HepG2 (cell line): ENCODE results near the gene ACAN. TPM values are rescaled to one million over a fixed set of nuclear protein-coding genes. Genes with fewer than 3 reads are reported as not detected.
A peak's percentile ranks its signal among the peaks of the same experiment; 100 is the strongest.

ENCODE experiments used
- ATAC-seq: fragments of 200-7000 bp; cut with Tn5 transposase; 3 replicates; pipeline ENCODE4 v1.9.1; 2020; ENCODE audit warnings: mild to moderate bottlenecking, moderate library complexity
- BruUV-seq: library from RNA; stranded (reverse); fragments of 400-500 nt; replicated peaks from 2 replicates; lab custom pipeline; 2021; lab: Mats Ljungman, UMichigan
- CTCF ChIA-PET: fragments of 300-600 bp; formaldehyde crosslinking; extraction: SDS; loops from one replicate; lab custom pipeline; 2021; ENCODE audit warnings: low total read pairs, inconsistent platforms, low intra/inter-chr PET ratio; lab: Yijun Ruan, JAX
- POLR2A ChIA-PET: fragments of 350-600 bp; sonication (Branson Sonifier 250); formaldehyde crosslinking; loops from one replicate; lab custom pipeline; 2020; ENCODE audit warnings: antibody characterized with exemption, inconsistent platforms; lab: Yijun Ruan, JAX
- DNase-seq: peaks from one replicate; pipeline ENCODE4 v3.0.0-alpha.2; 2015; ENCODE audit warnings: low spot score
- FAIRE-seq: peaks from 3 replicates; lab custom pipeline; 2011; peaks lifted over from hg19 to GRCh38; lab: Jason Lieb, UNC
- H2AFZ ChIP-seq: one replicate; pipeline ENCODE4 v1.6.1; 2011; ENCODE audit warnings: low read length, inconsistent platforms
- H3K27ac ChIP-seq: fragments of 300-600 bp; 3 replicates; pipeline ENCODE4 v1.8.0; 2011; ENCODE audit warnings: mixed run types, mild to moderate bottlenecking, mixed read lengths, low read length, inconsistent platforms; ENCODE audit not compliant: insufficient read depth; ENCODE audit errors: extremely low read length
- H3K27me3 ChIP-seq, 2 experiments: fragments of 200-600 bp in 1 of 2; 2 replicates in 1 of 2; 3 replicates in 1 of 2; pipeline versions ENCODE4 v1.6.0 to v1.8.0; 2011; ENCODE audit warnings: low read length in 2 of 2, mild to moderate bottlenecking in 2 of 2, moderate library complexity in 2 of 2, inconsistent platforms in 1 of 2; ENCODE audit not compliant: insufficient read depth in 2 of 2, control insufficient read depth in 1 of 2
- H3K36me3 ChIP-seq, 2 experiments: fragments of 200-600 bp in 1 of 2; replicated peaks in 1 of 2; 2 replicates in 1 of 2; 3 replicates in 1 of 2; pipeline versions ENCODE4 v1.5.1 to v1.8.0; 2011; ENCODE audit warnings: low read length in 2 of 2, inconsistent platforms in 1 of 2; ENCODE audit not compliant: insufficient read depth in 2 of 2, control insufficient read depth in 1 of 2
- H3K4me1 ChIP-seq: 2 replicates; pipeline ENCODE4 v1.5.1; 2012; ENCODE audit warnings: low read length, inconsistent platforms; ENCODE audit not compliant: insufficient read depth
- H3K4me2 ChIP-seq: 2 replicates; pipeline ENCODE4 v1.6.0; 2011; ENCODE audit warnings: low read depth, low read length, inconsistent platforms
- H3K4me3 ChIP-seq, 3 experiments: fragments of 200-600 bp in 1 of 3; sonication (generic), shearing (Covaris generic) in 1 of 3; replicated peaks in 1 of 3; 2 replicates each; pipeline ENCODE4 v1.5.1; 2011 to 2016; ENCODE audit warnings: low read length in 3 of 3, inconsistent platforms in 2 of 3, low read depth in 2 of 3, mild to moderate bottlenecking in 2 of 3, control low read depth in 1 of 3, mixed read lengths in 1 of 3; ENCODE audit not compliant: insufficient read depth in 1 of 3
- H3K79me2 ChIP-seq: one replicate; pipeline ENCODE4 v1.6.1; 2011; ENCODE audit warnings: low read length, inconsistent platforms; ENCODE audit not compliant: insufficient read depth
- H3K9ac ChIP-seq: 2 replicates; pipeline ENCODE4 v1.6.0; 2011; ENCODE audit warnings: mild to moderate bottlenecking, low read depth, low read length, inconsistent platforms; ENCODE audit not compliant: insufficient read depth
- H3K9me3 ChIP-seq: 2 replicates; pipeline ENCODE4 v1.5.1; 2012; ENCODE audit warnings: mild to moderate bottlenecking, low read length
- H4K20me1 ChIP-seq: 2 replicates; pipeline ENCODE4 v1.6.0; 2011; ENCODE audit warnings: inconsistent platforms, mild to moderate bottlenecking, low read length, moderate library complexity; ENCODE audit not compliant: insufficient read depth
- PPARG ChIP-seq: conservative IDR thresholded peaks from 2 replicates; pipeline ENCODE4 v1.6.1; 2016; ENCODE audit warnings: missing biosample characterization, missing genetic modification reagents
- ZBTB8A ChIP-seq: sonication (generic); formaldehyde crosslinking; IDR thresholded peaks from 2 replicates; pipeline ENCODE4 v1.4.0; 2020; ENCODE audit warnings: mild to moderate bottlenecking, low read depth, missing genetic modification reagents, borderline replicate concordance
- ZNF354B ChIP-seq: sonication (generic); formaldehyde crosslinking; IDR thresholded peaks from 2 replicates; pipeline ENCODE4 v1.8.0; 2022; ENCODE audit warnings: mild to moderate bottlenecking, missing genetic modification reagents
- ZNF674 ChIP-seq: sonication (generic); formaldehyde crosslinking; IDR thresholded peaks from 2 replicates; pipeline ENCODE4 v1.5.0; 2020; ENCODE audit warnings: low read depth, mild to moderate bottlenecking, missing genetic modification reagents
- ZNF713 ChIP-seq: sonication (generic); formaldehyde crosslinking; IDR thresholded peaks from 2 replicates; pipeline ENCODE4 v1.4.0; 2020; ENCODE audit warnings: mild to moderate bottlenecking, missing genetic modification reagents
- WGBS: methylation state at CpG from one replicate; pipeline ENCODE4 v1.1.6; 2017; ENCODE audit warnings: low lambda C conversion rate; 5-methylcytosine and 5-hydroxymethylcytosine counted together
- in situ Hi-C: cut with HindIII; loops from 2 replicates; pipeline ENCODE4 v1.10.0; 2017; ENCODE audit warnings: low pct_unique_long_range_greater_than_20kb; ENCODE audit not compliant: extremely low pct_ligation_motif_present
- intact Hi-C: fragments of 100-400 bp; cut with micrococcal nuclease; formaldehyde crosslinking; loops from one replicate; pipeline ENCODE4 v1.10.0; 2022; ENCODE audit not compliant: unreplicated experiment
- polyA plus RNA-seq, 8 experiments: library from polyadenylated mRNA; depleted of rRNA in 3 of 8; stranded (reverse) in 7 of 8; unstranded in 1 of 8; fragments of >200 nt; fragmentation: Illumina TruSeq in 4 of 8; extraction: Trizol in 4 of 8; gene quantifications; 2 replicates each; pipeline versions ENCODE4 v1.2.1 to v1.2.3, GENCODE V29; 2011 to 2016; ENCODE audit warnings: low read depth in 4 of 8, missing spikeins in 1 of 8, mixed read lengths in 1 of 8; ENCODE audit not compliant: insufficient read depth in 1 of 8
- total RNA-seq, 5 experiments: library from RNA; depleted of rRNA; stranded (reverse); fragments of >200 nt; fragmentation: Illumina TruSeq; extraction: Trizol; gene quantifications; 2 replicates each; pipeline ENCODE4 v1.2.3, GENCODE V29; 2016; ENCODE audit warnings: low read depth in 1 of 5
- TF ChIP-seq, protein P1 (sequence below): sonication (generic); formaldehyde crosslinking; IDR thresholded peaks from 2 replicates; pipeline ENCODE4 v1.8.1; 2022; ENCODE audit warnings: low read depth, mild to moderate bottlenecking, missing genetic modification reagents
- TF ChIP-seq, protein P2 (sequence below), 2 experiments: sonication (generic) in 1 of 2; formaldehyde crosslinking in 1 of 2; IDR thresholded peaks; 2 replicates each; pipeline versions ENCODE4 v1.4.0 to v1.6.1; 2018 to 2020; ENCODE audit warnings: missing genetic modification reagents in 2 of 2, borderline replicate concordance in 1 of 2, low read depth in 1 of 2, mild to moderate bottlenecking in 1 of 2, missing biosample characterization in 1 of 2
- TF ChIP-seq, protein P3 (sequence below): sonication (generic); formaldehyde crosslinking; conservative IDR thresholded peaks from 2 replicates; pipeline ENCODE4 v1.4.0; 2020; ENCODE audit warnings: mild to moderate bottlenecking, missing genetic modification reagents, moderate library complexity

Gene ACAN
- total and polyA plus RNA-seq, 2 of the 13 experiments (the other 11 are each of a cell fraction or from before 2014, with no cell fraction given), result not detected

DNA sequence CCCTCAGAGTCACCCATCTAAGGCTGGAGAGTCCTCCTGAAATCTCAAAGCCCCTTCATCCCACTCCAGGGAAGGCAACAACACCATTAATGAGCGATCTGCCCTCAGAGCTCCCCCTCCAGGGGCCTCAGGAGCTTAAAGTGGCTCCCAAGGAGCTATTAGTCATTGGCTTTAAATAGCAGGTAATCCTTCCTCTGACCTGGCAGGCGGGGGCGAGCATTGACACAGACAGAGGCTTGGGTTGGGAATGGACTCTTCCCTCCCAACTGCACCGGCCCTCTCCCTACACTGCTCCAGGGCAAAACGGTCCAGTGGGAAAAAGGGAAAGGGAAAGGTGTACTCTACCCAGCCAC, 108.5 kb downstream of the ACAN start:
- DNase-seq (no peak), ATAC-seq (no peak), FAIRE-seq (no peak)
- Histone ChIP-seq H3K79me2 (no peaks in the 10 kb centered on the region), H2AFZ (no peak overlapping the region), H3K36me3 (no peaks in the 10 kb centered on the region), H3K9me3 (no peaks in the 10 kb centered on the region), H3K4me1 (peaks cover 18% of the 10 kb centered on the region), H3K9ac (no peak overlapping the region), H3K4me2 (peak overlapping the region; percentile 74), H3K4me3 (peak overlapping the region in 2 of 3 experiments; percentile 46 to 76; a peak in 2 of 6 replicates), H3K27ac (no peak overlapping the region), H4K20me1 (no peaks in the 10 kb centered on the region), H3K27me3 (no peaks in the 10 kb centered on the region)
- in situ Hi-C loops (no loop called here), intact Hi-C loops (no loop called here)
- no TSS peak for BruUV-seq
- WGBS, result 41% methylated on average over 4 of the region's 5 CpGs
- no peak for TF ChIP-seq ZBTB8A (CRISPR knock-in tag)
- TF ChIP-seq ZNF354B (CRISPR knock-in tag), result no peak
- no peak for TF ChIP-seq PPARG
- TF ChIP-seq ZNF674 (CRISPR knock-in tag), result no peak
- ChIA-PET POLR2A (no interaction called here), CTCF (no interaction called here)

DNA sequence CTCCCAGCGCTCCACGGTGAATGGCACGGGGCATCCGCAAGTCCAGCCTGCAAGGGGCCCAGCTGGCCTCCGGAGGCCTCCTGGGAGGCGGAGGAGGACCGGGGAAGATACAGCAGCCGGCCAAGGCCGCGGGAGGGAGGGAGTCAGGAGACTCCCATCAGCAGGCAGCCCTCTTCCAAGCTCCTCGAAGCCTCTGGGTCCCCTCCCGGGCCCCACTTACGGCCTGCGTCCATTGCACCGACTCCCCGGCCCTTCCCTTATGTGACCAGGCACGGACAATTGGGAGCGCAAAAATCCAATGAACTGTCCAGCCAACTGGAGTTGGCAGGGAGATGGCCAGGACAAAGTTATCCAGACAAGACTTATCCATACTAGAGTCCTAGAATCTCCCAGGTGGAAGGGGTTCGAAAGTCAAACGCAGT, 109.3 kb downstream of the ACAN start:
- H3K9ac ChIP-seq, result peak overlapping the region; percentile 25
- ATAC-seq (peak; percentile 29), DNase-seq (no peak)
- TF ChIP-seq, protein P1, sequence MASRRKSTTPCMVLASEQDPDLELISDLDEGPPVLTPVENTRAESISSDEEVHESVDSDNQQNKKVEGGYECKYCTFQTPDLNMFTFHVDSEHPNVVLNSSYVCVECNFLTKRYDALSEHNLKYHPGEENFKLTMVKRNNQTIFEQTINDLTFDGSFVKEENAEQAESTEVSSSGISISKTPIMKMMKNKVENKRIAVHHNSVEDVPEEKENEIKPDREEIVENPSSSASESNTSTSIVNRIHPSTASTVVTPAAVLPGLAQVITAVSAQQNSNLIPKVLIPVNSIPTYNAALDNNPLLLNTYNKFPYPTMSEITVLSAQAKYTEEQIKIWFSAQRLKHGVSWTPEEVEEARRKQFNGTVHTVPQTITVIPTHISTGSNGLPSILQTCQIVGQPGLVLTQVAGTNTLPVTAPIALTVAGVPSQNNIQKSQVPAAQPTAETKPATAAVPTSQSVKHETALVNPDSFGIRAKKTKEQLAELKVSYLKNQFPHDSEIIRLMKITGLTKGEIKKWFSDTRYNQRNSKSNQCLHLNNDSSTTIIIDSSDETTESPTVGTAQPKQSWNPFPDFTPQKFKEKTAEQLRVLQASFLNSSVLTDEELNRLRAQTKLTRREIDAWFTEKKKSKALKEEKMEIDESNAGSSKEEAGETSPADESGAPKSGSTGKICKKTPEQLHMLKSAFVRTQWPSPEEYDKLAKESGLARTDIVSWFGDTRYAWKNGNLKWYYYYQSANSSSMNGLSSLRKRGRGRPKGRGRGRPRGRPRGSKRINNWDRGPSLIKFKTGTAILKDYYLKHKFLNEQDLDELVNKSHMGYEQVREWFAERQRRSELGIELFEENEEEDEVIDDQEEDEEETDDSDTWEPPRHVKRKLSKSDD, result no peak
- TF ChIP-seq ZNF713 (CRISPR knock-in tag), result no peak
- TF ChIP-seq, protein P2, sequence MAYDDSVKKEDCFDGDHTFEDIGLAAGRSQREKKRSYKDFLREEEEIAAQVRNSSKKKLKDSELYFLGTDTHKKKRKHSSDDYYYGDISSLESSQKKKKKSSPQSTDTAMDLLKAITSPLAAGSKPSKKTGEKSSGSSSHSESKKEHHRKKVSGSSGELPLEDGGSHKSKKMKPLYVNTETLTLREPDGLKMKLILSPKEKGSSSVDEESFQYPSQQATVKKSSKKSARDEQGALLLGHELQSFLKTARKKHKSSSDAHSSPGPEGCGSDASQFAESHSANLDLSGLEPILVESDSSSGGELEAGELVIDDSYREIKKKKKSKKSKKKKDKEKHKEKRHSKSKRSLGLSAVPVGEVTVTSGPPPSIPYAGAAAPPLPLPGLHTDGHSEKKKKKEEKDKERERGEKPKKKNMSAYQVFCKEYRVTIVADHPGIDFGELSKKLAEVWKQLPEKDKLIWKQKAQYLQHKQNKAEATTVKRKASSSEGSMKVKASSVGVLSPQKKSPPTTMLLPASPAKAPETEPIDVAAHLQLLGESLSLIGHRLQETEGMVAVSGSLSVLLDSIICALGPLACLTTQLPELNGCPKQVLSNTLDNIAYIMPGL (CRISPR knock-in tag; IDR thresholded peaks at IDR 0.05; ENCODE audit: borderline replicate concordance in 1 of 2, low read depth in 1 of 2), result 0 out of 4 replicates have a peak, but pooled peaks of 1 of the 2 experiments have one; percentile 2
- TF ChIP-seq, protein P3, sequence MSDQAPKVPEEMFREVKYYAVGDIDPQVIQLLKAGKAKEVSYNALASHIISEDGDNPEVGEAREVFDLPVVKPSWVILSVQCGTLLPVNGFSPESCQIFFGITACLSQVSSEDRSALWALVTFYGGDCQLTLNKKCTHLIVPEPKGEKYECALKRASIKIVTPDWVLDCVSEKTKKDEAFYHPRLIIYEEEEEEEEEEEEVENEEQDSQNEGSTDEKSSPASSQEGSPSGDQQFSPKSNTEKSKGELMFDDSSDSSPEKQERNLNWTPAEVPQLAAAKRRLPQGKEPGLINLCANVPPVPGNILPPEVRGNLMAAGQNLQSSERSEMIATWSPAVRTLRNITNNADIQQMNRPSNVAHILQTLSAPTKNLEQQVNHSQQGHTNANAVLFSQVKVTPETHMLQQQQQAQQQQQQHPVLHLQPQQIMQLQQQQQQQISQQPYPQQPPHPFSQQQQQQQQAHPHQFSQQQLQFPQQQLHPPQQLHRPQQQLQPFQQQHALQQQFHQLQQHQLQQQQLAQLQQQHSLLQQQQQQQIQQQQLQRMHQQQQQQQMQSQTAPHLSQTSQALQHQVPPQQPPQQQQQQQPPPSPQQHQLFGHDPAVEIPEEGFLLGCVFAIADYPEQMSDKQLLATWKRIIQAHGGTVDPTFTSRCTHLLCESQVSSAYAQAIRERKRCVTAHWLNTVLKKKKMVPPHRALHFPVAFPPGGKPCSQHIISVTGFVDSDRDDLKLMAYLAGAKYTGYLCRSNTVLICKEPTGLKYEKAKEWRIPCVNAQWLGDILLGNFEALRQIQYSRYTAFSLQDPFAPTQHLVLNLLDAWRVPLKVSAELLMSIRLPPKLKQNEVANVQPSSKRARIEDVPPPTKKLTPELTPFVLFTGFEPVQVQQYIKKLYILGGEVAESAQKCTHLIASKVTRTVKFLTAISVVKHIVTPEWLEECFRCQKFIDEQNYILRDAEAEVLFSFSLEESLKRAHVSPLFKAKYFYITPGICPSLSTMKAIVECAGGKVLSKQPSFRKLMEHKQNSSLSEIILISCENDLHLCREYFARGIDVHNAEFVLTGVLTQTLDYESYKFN (CRISPR knock-in tag), result 0 out of 2 replicates have a peak, but pooled peaks have one; percentile 1

More for the DNA sequence above, 109.3 kb downstream of the ACAN start:
- peaks cover 18% of the 10 kb centered on the region for H3K4me1 ChIP-seq
- no peaks in the 10 kb centered on the region for H4K20me1 ChIP-seq
- H3K9me3 ChIP-seq, result no peaks in the 10 kb centered on the region
- peak overlapping the region; percentile 74 for H3K4me2 ChIP-seq
- H2AFZ ChIP-seq, result no peak overlapping the region
- intact Hi-C loops (no loop called here), in situ Hi-C loops (no loop called here)
- H3K36me3 ChIP-seq, result no peaks in the 10 kb centered on the region
- H3K4me3 ChIP-seq, result peak overlapping the region; percentile 46 to 76 (median 69)
- H3K27ac ChIP-seq, result no peak overlapping the region
- no peak for FAIRE-seq
- WGBS, result 6% methylated on average over 9 of the region's 20 CpGs
- POLR2A ChIA-PET, result no interaction called here
- CTCF ChIA-PET, result interaction anchor here (1.3 kb wide), 1 partner anchor 8 kb away, joined by 4 read pairs; no protein-coding TSS in a partner anchor
- BruUV-seq, result no TSS peak
- H3K79me2 ChIP-seq, result no peaks in the 10 kb centered on the region
- H3K27me3 ChIP-seq, result no peaks in the 10 kb centered on the region
